HEK293T (cell line): ENCODE data around the gene PEAK3.
A peak's percentile ranks its signal among the peaks of the same experiment; 100 is the strongest.

Source experiments
- FOXM1 ChIP-seq: fragments of 450-650 bp; IDR thresholded peaks from 2 replicates; pipeline ENCODE4 v1.6.1; 2017; ENCODE audit warnings: mild to moderate bottlenecking, borderline replicate concordance
- SP1 ChIP-seq: fragments of 450-650 bp; IDR thresholded peaks from 2 replicates; pipeline ENCODE4 v1.6.1; 2017
- SUZ12 ChIP-seq: fragments of 450-650 bp; IDR thresholded peaks from 2 replicates; pipeline ENCODE4 v1.6.1; 2016; ENCODE audit warnings: mild to moderate bottlenecking
- ZNF384 ChIP-seq: fragments of 450-650 bp; IDR thresholded peaks from 2 replicates; pipeline ENCODE4 v1.6.1; 2016
- TF ChIP-seq, protein P1 (sequence below): fragments of 450-650 bp; IDR thresholded peaks from 2 replicates; pipeline ENCODE4 v1.6.1; 2016

DNA sequence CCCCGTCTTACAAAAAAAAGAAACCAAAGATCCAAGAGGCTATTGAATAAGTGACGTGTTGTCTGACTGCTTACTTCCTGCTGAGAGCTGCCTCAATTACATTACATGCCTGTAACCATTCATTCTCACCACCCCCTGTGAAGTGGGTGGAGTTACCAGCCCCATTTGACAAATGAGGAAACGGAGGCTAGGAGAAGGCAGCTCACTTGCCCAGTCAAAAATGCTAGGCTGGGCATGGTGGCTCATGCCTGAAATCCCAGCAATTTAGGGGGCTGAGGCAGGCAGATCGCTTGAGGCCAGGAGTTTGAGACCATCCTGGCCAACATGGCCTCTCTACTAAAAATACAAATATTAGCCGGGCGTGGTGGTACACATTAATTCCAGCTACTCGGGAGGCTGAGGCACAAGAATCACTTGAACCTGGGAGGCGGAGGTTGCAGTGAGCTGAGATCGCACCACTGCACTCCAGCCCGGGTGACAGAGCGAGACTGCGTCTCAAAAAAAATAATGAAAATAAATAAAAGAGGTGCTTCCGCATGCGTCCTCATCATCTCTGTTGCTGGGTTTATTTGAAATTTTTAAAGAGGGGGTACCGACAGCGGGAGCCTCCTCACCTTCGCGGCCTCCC lies 45.9 kb upstream of the PEAK3 start:
- TF ChIP-seq FOXM1 = no peak
- no peak for TF ChIP-seq SP1
- no peak for TF ChIP-seq SUZ12
- no peak for TF ChIP-seq ZNF384
- TF ChIP-seq, protein P1, sequence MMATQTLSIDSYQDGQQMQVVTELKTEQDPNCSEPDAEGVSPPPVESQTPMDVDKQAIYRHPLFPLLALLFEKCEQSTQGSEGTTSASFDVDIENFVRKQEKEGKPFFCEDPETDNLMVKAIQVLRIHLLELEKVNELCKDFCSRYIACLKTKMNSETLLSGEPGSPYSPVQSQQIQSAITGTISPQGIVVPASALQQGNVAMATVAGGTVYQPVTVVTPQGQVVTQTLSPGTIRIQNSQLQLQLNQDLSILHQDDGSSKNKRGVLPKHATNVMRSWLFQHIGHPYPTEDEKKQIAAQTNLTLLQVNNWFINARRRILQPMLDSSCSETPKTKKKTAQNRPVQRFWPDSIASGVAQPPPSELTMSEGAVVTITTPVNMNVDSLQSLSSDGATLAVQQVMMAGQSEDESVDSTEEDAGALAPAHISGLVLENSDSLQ = peak; percentile 83
